HepG2 (cell line): Measurements from ENCODE around the gene ALDH2. TPM values are rescaled to one million over a fixed set of nuclear protein-coding genes. Genes with fewer than 3 reads are reported as not detected.

ENCODE experiments used
- FOXA3 ChIP-seq: IDR thresholded peaks from 2 replicates; pipeline ENCODE4 v1.6.1; 2016; ENCODE audit warnings: missing genetic modification reagents, missing compliant biosample characterization
- HNF1A ChIP-seq, 2 experiments: sonication (generic) in 1 of 2; formaldehyde crosslinking in 1 of 2; IDR thresholded peaks; 2 replicates each; pipeline versions ENCODE4 v1.4.0 to v1.6.1; 2016 to 2020; ENCODE audit warnings: borderline replicate concordance in 1 of 2, low read depth in 1 of 2, mild to moderate bottlenecking in 1 of 2, missing genetic modification reagents in 1 of 2
- KLF9 ChIP-seq: IDR thresholded peaks from 2 replicates; pipeline ENCODE4 v1.6.1; 2016; ENCODE audit warnings: low read depth
- SKI ChIP-seq: fragments of 450-650 bp; IDR thresholded peaks from one replicate; pipeline ENCODE4 v1.6.1; 2018; ENCODE audit warnings: mild to moderate bottlenecking; ENCODE audit not compliant: partially characterized antibody
- TGIF2 ChIP-seq: IDR thresholded peaks from 2 replicates; pipeline ENCODE4 v1.6.1; 2016; ENCODE audit warnings: control low read depth, missing compliant biosample characterization
- ZBTB14 ChIP-seq: sonication (generic); formaldehyde crosslinking; IDR thresholded peaks from 2 replicates; pipeline ENCODE4 v1.4.0; 2020; ENCODE audit warnings: missing genetic modification reagents
- ZBTB4 ChIP-seq: sonication (generic); formaldehyde crosslinking; IDR thresholded peaks from 2 replicates; pipeline ENCODE4 v1.4.0; 2020; ENCODE audit warnings: missing genetic modification reagents, mild to moderate bottlenecking, borderline replicate concordance
- ZNF3 ChIP-seq: IDR thresholded peaks from 2 replicates; pipeline ENCODE4 v1.7.0; 2017; ENCODE audit warnings: inconsistent platforms
- ZNF331 ChIP-seq: sonication (generic); formaldehyde crosslinking; IDR thresholded peaks from 2 replicates; pipeline ENCODE4 v1.4.0; 2020; ENCODE audit warnings: missing genetic modification reagents
- ZNF44 ChIP-seq: sonication (generic); formaldehyde crosslinking; IDR thresholded peaks from 2 replicates; pipeline ENCODE4 v1.5.1; 2020; ENCODE audit warnings: mild to moderate bottlenecking, missing genetic modification reagents
- ZNF746 ChIP-seq: sonication (generic); formaldehyde crosslinking; IDR thresholded peaks from 2 replicates; pipeline ENCODE4 v1.8.0; 2022; ENCODE audit warnings: mild to moderate bottlenecking, missing genetic modification reagents
- ZNF800 ChIP-seq: sonication (generic); formaldehyde crosslinking; IDR thresholded peaks from 2 replicates; pipeline ENCODE4 v1.4.0; 2020; ENCODE audit warnings: missing genetic modification reagents
- ZNF83 ChIP-seq: sonication (generic); formaldehyde crosslinking; IDR thresholded peaks from 2 replicates; pipeline ENCODE4 v1.4.0; 2020; ENCODE audit warnings: missing genetic modification reagents, mild to moderate bottlenecking, borderline replicate concordance
- ZSCAN5A ChIP-seq: sonication (generic); formaldehyde crosslinking; IDR thresholded peaks from 2 replicates; pipeline ENCODE4 v1.8.0; 2022; ENCODE audit warnings: mild to moderate bottlenecking, missing genetic modification reagents, borderline replicate concordance
- polyA plus RNA-seq, 8 experiments: library from polyadenylated mRNA; depleted of rRNA in 3 of 8; stranded (reverse) in 7 of 8; unstranded in 1 of 8; fragments of >200 nt; fragmentation: Illumina TruSeq in 4 of 8; extraction: Trizol in 4 of 8; gene quantifications; 2 replicates each; pipeline versions ENCODE4 v1.2.1 to v1.2.3, GENCODE V29; 2011 to 2016; ENCODE audit warnings: low read depth in 4 of 8, missing spikeins in 1 of 8, mixed read lengths in 1 of 8; ENCODE audit not compliant: insufficient read depth in 1 of 8
- total RNA-seq, 5 experiments: library from RNA; depleted of rRNA; stranded (reverse); fragments of >200 nt; fragmentation: Illumina TruSeq; extraction: Trizol; gene quantifications; 2 replicates each; pipeline ENCODE4 v1.2.3, GENCODE V29; 2016; ENCODE audit warnings: low read depth in 1 of 5

ALDH2 gene
- total and polyA plus RNA-seq, 2 of the 13 experiments (the other 11 are each of a cell fraction or from before 2014, with no cell fraction given), result 78.8 to 103 TPM

GRCh38 chr12:111841750-111842555, 75.2 kb downstream of the ALDH2 start, which contains the start of gene MAPKAPK5 (continued):
- TF ChIP-seq HNF1A (IDR thresholded peaks at IDR 0.05; ENCODE audit: low read depth) (0 out of 2 replicates have a peak, but pooled peaks have one; percentile 24), HNF1A (CRISPR knock-in tag; IDR thresholded peaks at IDR 0.05; ENCODE audit: borderline replicate concordance) (peak; percentile 55; the same call in 1 of the 2 replicates), ZBTB14 (CRISPR knock-in tag) (peak; percentile 73), ZNF83 (no peak), SKI (peak; percentile 46), ZBTB4 (CRISPR knock-in tag) (0 out of 2 replicates have a peak, but pooled peaks have one; percentile 40), KLF9 (CRISPR knock-in tag) (0 out of 2 replicates have a peak, but pooled peaks have one; percentile 25), ZNF44 (CRISPR knock-in tag) (peak; percentile 71; the same call in 1 of the 2 replicates), ZSCAN5A (CRISPR knock-in tag) (peak; percentile 87; the same call in 1 of the 2 replicates), ZNF3 (no peak), ZNF331 (peak; percentile 80), FOXA3 (CRISPR knock-in tag) (peak; percentile 75), ZNF746 (CRISPR knock-in tag) (no peak), ZNF800 (CRISPR knock-in tag) (no peak), TGIF2 (CRISPR knock-in tag) (peak; percentile 41; the same call in 1 of the 2 replicates)
